ENCODE measurements around the gene PISD.

Gene PISD

DNA sequence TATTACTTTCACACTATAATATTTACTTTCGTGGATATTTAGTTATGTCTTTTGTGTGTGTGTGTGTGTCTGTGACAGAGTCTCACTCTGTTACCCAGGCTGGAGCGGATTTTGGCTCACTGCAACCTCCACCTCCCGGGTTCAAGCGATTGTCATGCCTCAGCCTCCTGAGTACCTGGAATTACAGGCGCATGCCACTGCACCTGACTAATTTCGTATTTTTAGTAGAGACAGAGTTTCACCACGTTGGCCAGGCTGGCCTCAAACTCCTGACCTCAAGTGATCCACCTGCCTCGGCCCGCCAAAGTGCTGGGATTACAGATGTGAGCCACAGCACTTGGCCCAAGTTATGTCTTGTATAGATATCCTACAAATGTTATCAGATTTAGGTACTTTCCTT, 9.9 kb downstream of the PISD start:
- no peak for DNase-seq

DNA sequence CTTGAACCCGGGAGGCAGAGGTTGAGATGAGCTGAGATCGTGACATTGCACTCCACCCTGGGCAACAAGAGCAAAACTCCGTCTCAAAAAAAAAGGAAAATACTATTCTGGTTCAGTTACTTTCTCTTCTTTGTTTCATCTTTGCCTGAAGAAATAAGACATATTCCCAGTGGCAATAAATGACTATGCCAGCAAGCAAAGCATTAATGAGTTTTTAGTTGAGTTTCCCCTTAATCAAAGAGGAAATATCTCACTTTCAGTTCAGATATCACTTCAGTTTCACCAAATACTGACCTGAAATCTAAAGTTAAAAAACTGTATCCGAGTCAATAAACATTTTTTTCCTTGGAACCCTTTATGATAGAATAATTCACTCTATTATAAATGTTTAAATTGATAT, 10.4 kb downstream of the PISD start:
- no peak for DNase-seq

DNA sequence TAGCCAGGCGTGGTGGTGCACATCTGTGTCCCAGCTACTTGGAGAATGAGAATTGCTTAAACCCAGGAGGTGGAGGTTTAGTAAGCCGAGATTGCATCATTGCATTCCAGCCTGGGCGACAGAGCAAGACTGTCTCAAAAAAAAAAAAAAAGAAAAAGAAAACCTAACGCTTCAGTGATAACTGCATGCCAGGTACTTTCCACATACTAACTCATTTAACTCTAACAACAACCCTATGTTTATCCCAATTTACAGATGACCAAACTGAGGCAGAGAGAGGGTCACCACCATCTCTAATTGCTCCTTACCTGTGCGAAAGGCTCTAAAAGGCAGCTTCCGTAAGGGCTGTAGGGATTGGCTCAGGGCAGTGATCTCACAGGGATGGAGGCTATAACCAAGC, 11.6 kb downstream of the PISD start:
- no peak for DNase-seq

DNA sequence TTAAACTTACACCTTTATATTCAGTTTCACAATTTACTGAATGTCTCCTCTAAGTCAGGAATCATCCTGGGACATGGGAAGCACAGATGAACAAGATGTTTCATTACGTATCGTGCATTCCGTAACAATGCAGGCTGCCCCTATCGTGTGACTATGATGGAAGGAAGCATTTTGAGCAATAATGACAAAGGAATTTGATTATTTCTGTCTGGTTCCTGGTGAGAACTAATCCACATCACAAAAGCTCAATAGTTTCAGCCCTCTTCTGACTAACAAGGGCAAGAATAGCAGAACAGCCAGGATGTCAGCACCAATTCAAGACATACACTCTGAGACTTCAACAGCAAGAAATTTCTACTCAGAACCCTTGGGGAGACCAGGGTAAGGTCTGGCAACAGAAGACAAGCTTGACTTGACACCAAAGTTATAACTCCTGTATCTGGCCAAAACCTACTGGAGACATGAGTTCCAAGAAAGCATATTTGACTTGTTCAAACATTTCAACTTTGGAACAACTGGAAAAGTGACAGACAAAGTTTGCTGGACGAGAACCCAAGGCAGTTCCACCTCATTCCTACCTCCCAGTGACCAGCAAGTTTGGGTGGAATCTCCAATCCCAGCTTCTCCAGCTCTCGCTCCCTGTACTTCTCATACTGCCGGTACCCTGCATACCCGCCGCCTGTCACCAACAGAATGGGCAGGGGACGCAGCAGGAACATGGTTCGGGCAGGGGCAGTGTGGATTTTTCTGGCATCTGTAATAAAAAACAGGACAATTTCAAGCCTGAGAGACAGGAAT, 14.3 kb downstream of the PISD start:
- no peak for DNase-seq

DNA sequence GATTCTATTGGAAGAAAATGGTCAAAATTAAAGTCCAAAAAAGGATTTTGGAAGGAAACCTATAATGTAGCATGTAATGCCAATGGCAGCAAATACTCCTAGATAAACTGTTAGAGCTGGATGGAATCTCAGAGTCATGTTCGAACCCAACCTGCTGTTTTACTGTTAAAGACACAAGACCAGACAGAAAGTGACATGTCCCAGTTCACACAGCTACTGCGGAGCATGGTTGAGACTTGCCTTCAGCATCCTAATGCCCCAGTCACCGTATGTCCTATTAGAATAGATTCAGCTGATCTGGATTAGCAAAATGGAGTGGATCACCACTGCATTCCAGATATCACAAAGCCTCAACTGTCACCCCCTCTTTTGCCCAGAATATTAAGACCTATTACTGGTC, 14.9 kb downstream of the PISD start:
- DNase-seq: no peak

DNA sequence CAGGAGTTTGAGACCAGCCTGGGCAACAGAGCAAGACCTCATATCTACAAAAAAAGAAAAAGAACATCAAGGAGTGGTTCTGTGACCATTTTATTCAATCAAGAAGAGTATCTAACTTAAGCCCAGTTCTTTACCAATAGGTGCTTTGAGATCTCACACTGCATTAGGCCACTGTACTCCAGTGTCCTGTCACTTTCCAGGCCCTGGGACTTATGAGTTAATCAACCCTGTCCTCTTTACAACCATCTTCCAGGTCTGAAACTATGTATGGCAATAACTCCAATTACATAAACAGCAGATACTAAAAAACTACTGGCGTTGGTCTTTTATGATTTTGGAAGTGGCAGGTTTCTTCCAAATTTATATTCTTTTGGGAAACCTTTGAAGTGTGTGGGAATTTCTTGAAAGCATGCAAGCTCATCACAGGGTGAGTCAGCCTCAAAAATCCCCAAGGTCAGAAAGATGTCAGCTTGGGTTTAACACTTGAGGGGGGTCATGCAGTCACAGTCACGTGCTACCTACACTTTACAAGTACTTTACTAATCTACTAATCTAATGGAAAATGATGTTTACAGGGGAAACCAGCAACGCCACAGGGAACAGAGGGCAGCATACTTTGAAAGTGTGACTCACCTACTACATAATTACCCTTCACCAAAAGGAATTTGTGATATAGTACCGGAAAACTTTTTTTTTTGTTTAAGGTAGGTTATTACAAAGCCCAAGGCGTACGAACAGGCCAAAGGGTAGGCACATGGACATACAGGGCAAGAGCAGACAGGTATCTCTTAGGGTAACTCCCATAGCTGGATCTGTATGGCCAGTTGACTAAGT, 15.6 kb downstream of the PISD start:
- no peak for DNase-seq

DNA sequence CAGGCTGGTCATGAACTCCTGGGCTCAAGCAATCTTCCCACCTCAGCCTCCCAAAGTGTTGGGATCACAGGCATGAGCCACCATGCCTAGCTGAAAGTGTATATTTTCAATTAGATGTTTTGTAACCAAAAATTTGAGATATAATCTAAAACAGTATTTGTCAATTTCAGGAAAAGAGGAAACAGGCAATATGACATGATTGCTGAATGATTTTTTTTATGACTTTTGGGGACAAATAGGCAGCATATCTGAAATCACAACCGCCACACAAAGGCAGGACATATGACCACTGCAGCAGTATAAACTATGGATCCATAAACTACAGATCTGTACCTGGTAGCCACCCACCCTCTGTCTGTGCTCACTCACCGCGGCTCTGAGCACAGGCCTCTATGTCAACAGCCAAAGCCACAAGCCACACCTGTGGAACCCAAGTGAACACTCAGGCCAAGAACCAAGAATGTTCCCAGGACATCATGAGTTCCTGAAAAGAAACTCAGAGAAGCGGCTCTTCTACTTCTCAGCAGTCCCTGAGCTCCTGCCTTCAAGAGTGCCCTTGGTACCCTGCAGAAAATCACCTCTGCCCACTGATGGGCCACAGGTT, 22.5 kb downstream of the PISD start:
- no peak for DNase-seq

DNA sequence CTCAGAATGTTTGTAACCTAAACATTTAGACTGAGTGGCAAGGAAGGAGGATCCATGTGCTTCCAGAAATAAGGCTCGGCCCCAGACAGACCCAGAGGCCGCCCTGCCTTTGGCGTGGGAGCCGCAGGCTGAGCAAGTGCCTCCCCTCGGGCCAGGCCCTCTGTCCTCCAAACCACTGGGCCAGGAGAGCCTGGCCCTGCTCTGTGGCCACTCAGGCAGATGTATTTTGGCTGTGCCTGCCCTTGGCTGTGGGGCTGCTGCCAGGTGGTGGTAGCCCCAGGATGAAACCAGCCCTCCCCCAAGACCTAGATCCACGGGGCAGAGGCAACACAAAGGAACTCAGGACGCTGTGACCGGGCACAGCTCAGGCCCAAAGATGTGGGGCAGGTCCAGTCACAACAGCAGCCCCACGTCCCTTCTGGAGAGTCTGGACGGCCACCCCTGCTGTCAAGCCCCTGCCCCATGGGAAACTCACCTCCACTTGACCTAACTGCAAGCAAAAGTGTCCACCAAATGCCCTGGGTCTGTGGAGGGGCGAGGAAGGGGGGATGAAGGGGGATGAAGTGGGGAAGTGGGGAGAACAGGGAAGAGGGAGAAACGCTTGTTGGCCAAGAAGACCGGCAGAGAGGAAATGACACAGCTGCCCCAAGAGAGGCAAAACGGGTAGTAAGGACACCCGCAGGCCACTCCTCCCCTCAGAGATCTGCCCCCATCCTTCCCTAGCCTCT, 24.0 kb downstream of the PISD start:
- DNase-seq: no peak

DNA sequence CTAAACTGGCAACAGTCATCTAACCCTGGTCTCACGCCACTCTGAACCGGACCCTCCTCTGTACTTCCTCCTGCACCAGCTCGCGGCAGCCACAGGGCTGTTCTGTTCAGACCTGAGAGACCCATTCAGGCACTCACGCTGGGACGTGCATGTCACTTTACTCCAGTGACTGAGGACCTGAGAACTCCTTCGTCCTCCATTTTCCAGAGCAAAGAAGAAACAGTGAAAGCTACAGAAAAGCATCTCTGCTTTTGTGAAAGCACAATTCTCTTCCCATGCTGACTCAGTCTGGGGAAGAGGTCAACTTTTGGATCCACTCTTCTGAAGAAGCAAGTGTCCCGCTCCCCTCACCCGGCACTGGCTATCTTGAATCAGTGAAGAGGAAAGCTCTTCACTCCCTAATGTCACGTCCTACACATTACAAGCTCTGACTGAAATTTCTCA, 24.5 kb downstream of the PISD start:
- DNase-seq: no peak

DNA sequence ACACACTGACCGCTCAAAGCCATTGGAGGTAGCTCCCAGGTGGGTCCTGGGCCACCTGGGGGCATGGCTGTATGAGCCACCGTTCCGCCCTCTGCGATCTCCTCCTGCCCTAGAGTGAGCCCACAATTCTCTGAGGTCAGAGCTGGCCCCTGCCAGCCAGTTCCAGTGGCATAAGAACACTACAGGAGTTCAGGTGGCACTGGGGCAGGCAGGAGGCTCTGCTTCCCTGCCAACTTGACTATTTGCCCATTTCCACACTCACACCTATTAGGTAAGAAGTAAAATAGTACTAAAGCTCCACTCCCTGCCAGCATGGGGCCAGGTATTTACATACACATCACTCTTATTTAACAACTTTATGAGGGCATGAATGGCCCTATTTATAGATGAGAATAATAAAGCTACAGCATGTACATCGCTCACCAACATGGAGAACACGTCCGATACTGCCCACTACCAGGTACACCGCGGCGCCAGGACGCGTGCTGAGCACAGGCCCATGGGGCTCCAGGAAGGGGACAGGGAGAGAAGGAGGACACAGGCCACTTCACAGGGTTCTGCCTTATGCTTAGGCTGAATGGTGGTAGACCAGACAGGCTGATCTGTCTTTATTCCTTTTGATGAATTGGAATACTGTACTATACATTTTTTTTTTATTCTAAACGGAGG, 26.2 kb downstream of the PISD start:
- DNase-seq: no peak

DNA sequence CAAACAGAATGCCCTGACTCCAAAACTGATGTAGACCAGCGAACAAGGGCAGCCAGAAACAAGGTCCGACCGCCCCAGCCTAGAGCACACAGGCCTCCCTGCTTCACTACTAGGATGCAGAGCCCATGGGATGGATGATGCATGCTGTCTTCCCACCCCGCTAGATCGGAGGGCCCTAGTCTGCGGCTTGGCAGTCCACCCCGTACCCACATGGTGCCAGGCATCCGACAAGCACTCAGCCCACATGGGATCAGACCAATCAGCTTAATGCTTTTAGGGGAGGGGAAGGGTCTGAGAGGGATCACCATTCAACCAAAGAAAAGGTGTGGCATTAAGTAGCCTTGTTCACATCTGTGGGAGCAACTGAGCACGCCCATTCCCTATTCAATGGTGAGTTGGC, 30.6 kb downstream of the PISD start:
- no peak for DNase-seq

DNA sequence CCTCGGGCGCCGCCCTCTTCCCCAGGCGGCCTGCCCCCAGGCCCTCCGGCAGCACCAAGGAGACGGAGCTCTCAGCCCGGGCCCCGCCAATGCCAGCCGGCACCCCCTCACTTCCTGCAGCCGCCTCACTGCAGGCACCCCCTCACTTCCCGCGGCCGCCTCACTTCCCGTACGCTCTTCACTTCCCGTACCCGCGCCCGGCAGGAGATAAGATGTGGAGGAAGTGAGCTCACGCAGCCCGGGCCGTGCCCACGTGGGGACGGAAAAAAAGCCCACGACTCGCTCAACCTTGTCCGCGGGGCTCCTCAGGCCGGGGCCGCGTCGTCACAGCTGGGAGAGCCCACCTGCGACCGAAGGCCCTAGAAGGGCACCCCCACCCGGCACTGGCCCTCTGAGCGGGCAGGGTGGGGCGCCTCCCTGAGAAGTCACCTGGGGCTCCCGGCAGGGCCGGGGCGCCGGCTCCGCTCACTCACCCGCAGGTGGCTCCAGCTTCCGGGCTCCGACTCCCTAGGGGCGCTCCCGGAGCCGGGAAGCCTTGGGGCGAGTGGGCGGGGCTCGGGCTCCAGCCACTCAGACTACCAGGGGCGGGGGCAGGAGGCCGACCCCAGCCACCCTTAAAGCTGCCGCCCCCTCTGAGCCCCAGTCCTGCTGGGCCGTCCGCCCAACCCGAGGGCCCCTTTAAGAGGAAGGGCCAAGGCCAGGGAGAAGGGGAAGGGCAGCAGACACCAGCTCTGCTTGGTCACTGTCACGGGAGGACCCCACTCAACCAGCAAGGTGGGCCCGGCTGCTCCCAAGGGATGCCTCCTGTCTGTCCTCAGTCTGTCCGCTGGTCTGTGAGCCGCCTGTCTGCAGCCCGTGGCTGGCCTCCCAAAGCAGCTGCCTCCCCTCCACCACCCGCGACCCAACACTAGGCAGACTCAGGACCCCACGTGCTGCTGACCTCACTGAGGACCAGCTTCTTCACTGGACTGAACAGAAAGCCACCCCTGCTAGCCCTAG, 31.4 kb downstream of the PISD start:
- DNase-seq: no peak

DNA sequence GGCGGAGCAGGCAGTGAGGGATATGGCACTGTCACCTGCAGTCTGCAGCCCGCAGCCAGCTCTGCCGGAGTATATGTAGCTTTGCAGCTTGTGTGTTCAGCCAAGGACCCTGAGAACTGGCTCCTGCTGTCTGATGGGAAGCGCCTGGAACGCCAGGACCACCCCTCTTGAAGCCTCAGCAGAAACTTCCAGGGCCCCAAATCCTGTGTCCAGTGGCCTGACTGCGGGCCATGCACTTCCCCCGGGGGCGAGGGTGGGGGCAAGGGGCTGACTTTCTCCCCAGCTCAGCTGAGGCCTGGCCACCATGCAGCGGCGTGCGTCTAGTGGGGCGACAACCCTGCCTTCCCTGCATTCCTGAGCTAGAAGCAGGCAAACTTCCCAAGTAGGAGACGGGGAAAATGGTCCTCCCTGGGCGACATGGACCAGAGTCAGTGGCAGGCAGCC, 32.3 kb downstream of the PISD start:
- DNase-seq: no peak

DNA sequence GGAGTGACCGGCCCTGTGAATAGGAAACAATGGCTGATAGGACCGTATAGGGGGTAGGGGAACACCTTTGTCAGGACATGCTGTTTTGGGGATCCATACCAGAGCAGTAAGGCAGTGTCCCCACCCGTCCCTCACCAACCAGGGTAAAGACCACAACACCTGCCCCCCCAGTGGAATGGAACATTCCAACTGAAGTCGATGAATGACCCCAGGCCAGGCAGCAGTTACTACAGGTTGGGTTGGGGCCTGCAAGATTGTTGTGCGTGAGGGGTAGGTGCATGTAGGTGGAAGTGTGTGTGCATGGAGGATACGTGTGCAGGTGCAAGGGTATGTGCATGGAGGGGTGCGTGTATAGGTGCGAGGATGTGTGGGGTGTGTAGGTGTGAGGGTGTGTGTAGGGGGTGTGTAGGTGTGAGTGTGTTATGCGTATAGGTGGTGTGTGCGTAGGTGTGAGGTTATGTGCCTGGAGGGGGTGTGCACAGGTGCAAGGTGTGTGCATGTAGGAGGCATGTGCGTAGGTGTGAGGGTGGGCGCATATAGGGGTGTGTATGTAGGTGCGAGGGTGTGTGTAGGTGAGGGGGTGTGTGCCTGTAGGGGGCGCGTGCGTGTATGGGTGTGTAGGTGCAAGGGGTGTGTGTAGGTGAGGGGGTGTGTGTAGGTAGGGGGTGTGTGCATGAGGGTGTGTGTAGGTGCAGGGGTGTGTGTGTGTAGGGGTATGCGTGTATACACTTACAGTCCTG, 32.9 kb downstream of the PISD start:
- DNase-seq: no peak

DNA sequence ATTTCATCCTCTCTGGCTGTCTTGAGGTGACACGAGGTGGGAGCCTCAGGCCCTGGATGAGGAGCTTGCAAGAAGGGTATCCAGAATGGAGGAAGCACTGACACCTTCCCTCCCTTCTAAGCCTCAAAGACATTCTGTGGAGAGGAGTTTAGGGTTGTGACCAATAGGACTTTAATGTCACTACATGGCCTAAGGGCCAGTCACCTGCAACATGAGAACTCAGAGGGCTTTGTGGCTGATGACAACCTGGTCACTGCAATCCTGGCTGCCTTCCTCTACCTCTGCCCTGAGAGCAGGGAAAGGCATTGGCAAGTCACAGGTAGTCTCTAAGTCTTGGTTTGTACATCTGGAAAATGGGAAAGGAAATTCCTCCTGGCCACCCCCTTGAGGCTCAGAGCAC, 33.7 kb downstream of the PISD start:
- no peak for DNase-seq

DNA sequence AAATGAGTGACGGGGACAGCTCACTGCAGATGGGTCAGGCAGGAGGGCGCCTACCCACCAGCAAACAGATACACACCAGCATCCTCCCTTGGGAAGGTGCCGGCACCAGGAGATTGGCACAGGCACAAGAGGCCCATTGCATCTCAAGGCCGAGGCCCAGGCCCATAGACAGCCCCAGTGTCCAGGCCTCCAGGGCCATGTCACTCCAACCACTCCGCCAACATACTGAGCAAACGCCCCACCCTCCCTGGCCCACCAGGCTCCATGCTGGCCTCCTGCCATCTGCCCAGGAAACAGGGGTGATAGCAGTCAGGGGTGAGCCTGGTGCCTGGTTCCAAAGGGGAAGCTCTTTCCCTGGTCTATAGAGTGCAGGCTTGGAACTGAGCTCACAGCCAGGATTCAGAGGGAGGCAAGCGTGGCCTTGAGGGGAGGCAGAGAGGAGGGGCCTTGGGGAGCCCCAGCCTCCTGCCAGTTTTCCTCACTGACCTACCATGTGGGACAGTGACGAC, 34.7 kb downstream of the PISD start:
- no peak for DNase-seq

DNA sequence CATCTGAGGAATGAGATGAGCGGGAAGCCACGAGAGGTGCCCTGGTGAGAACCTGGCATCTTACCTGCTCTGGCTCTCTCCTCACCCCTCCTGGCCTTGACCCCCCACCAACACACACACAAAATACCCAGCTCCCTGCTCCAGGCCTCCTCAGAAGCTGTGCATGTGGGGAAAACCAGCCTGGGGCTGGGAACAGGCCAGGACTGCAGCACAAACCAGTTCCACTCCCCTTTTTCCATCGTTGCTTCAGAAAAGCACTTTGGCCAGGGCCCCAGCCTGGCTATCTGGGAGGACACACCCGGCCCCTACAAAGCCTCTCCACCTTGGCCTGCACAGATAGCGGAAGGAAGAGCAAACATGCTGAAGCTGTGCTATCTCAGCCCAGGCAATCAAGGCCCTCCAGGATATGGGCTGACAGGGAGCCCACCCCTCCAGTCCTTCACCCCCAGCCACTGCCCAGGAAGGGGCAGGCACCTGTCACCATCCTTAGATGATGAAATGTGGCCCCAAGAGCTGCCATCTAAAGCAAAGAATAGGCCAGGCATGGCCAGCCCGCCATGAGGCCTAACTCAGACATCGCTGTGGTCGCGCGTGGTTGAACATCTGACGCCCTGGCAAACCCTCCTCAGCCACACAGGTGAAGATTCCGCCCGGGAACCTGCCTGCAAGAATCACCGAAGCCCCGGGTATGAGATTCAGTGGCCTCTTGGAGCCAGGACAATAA, 35.4 kb downstream of the PISD start:
- no peak for DNase-seq

DNA sequence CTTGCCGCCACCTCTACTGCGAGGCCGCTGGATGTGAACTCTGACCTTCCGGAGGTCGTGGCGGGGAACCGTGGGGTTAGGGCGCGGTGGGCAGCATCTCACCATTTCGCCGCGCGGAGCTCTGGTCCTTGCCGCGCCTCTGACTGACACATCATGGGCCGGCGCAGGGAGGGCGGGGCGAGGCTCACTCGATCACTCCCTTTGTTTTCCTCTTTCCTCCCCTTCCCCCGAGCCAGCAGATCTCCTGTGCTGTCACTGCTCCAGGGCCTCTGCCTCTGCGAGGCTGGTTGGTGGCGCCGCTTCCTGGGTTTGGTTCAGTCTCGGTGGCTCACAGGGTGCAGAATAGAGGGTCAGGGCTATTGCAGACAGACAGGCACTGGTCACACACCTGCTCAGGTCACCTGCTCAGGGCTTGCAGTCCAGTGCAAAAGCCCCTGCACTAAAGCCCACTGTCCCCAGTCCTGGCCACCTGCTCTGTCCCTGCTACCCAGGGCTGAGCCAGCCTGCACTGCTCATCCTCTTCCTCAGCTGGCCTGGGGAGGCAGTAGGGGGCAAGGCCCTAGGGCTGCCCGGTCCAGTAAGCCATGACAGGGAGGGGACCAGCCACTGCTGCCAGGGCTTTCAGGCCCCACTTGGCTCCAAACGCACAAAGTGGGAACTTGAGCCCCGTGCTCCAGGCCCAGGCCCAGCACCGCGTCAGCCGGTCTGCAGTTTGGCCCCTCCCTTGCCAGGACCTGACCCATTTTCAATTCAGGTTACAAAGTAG, 36.2 kb downstream of the PISD start:
- no peak for DNase-seq

DNA sequence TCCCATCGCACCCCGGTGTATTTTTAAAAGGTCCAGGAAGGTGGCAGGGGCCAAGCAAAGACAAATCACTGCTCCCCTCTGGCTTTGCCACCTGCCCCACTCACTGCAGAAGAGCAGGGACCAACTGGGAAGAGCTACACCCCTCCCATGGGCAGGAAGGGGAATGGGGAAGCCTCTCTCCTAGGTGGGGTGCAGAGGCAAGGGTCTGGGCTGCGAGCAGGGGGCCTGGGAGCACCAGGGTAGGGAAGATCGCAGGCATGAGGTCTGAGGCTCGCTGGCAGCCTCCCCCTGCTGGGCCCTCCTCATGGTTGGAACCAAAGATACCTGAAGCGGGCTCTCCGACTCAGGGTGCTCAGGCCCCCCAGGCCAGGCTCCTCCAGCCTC, 36.8 kb downstream of the PISD start:
- DNase-seq: no peak

All from NCI-H2107 (cell line).